Measurements from ENCODE around the gene JDP2. TPM values are rescaled to one million over a fixed set of nuclear protein-coding genes. Genes with fewer than 3 reads are reported as not detected.

JDP2 gene
- total RNA-seq, 1 donor from 2014 or later: 68.6 TPM

- DNase-seq (ENCODE audit: low spot score): no peak
Observed at GRCh38 chr14:75435473-75435872, 7.7 kb downstream of the JDP2 start.

- no peak for DNase-seq (ENCODE audit: low spot score)
Observed at GRCh38 chr14:75437201-75438143, 9.7 kb downstream of the JDP2 start.

GRCh38 chr14:75438486-75439080 lies 10.8 kb downstream of the JDP2 start:
- no peak for DNase-seq (ENCODE audit: low spot score)

GRCh38 chr14:75439989-75440388 lies 12.2 kb downstream of the JDP2 start:
- no peak for DNase-seq (ENCODE audit: low spot score)

GRCh38 chr14:75440733-75441477 lies 13.1 kb downstream of the JDP2 start:
- DNase-seq (ENCODE audit: low spot score): peak; percentile 72

DNA sequence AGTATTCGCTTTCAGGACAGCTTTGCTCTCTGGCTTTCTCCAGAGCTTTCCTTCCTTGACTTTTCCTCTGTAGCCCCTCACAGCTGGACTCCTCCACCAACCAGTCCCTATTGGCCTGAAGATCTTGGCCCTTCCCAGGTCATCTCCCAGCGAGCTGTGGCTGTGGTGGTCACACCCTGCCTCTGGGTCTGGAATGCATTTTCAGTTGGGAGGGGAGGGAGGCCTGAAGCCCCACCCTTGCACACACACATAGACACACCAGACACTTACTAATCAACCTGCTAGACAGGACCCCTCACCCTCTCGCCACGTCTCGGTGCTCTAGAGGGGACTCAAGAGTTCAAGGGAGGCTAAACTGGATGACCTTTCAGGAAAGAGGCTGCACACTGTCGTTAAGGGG lies 13.9 kb downstream of the JDP2 start:
- no peak for DNase-seq (ENCODE audit: low spot score)

DNA sequence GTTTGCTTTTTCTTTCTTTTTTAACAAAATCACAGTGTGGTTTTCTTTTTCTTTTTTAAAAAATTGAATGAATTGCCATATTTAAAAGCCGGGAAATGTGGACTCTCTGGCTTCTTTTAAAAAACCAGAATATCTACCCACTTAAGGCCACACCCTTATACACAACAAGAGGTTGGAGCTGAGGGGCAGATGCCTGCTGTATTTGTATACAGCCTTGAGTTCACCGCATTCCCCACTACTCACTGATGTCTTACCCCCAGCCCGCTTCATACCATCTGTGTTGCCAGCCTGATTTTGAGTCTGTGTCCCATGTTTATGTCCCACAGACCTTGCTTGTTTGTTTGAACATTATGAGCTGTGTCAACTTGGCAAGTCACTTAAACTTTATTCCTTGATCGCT lies 14.3 kb downstream of the JDP2 start:
- no peak for DNase-seq (ENCODE audit: low spot score)

- no peak for DNase-seq (ENCODE audit: low spot score)
Observed at GRCh38 chr14:75442642-75443041, 14.8 kb downstream of the JDP2 start.

GRCh38 chr14:75443203-75443969 lies 15.6 kb downstream of the JDP2 start:
- no peak for DNase-seq (ENCODE audit: low spot score)

DNA sequence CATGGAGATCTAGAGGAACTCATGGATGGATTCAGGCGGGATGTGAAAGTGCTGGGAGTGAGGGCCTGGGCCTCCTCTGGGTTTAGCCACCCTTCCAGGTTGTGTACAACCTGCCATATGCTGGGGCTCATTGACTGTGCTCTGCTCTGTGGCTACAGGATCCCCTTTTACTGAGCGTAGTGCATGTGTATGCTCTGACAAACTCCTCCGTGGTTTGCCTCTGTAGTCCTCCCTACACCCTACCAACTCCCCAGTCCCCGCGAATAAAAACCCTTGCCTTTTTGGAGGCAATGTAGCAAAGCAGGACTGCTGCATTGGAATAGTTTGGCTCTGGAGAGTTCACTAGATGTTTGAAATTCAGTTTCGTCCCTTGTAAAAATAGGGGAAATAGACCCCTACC lies 17.4 kb downstream of the JDP2 start:
- DNase-seq (ENCODE audit: low spot score): no peak

- DNase-seq (ENCODE audit: low spot score): no peak
Observed at GRCh38 chr14:75445963-75446362, 18.1 kb downstream of the JDP2 start.

- DNase-seq (ENCODE audit: low spot score): no peak
Observed at GRCh38 chr14:75446447-75446846, 18.6 kb downstream of the JDP2 start.

GRCh38 chr14:75448209-75448608 lies 20.4 kb downstream of the JDP2 start:
- no peak for DNase-seq (ENCODE audit: low spot score)

DNA sequence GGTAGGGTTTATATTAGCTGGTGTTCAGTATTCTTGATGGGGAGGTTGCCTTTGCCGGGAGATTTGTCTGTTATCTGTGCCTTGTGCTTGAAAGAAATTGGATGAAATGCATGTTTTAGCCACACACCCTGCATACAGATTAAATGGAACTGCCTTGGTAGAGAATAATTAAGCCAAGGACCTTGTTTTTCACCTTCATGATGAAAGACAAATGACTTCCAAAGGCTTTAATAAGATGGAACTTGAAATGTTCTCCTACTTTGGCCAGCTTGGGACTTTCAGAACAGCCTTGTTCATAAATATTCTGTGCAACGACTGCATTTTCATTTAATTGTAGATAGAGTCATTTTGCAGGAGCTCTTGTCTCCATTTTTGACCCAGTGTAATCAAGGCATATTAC lies 21.2 kb downstream of the JDP2 start:
- no peak for DNase-seq (ENCODE audit: low spot score)

DNA sequence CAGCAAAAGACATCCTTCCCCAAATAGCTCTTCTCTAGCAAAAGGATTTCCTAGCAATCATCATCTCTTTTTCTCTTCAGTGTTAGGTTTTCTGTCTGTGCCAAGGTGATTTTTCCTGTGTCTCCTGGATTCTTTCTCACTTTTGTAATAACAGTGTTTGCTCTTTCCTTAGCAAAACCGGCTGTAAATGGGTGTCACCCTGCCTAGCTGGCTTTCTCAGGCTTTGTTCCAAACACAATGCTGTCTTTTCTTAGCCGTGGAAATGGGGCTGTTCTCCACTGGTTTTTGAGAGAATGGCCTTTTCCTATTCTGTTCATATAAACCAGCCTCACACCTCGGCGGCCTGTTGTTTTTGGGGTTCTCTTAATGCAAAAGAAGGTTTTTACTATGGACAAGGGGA lies 21.9 kb downstream of the JDP2 start:
- DNase-seq (ENCODE audit: low spot score): no peak

- DNase-seq (ENCODE audit: low spot score): no peak
Observed at GRCh38 chr14:75450381-75451276, 22.8 kb downstream of the JDP2 start.

- DNase-seq (ENCODE audit: low spot score): no peak
Observed at GRCh38 chr14:75452324-75452723, 24.5 kb downstream of the JDP2 start.

GRCh38 chr14:75452900-75453816 lies 25.3 kb downstream of the JDP2 start:
- peak; percentile 93 for DNase-seq (ENCODE audit: low spot score)

DNA sequence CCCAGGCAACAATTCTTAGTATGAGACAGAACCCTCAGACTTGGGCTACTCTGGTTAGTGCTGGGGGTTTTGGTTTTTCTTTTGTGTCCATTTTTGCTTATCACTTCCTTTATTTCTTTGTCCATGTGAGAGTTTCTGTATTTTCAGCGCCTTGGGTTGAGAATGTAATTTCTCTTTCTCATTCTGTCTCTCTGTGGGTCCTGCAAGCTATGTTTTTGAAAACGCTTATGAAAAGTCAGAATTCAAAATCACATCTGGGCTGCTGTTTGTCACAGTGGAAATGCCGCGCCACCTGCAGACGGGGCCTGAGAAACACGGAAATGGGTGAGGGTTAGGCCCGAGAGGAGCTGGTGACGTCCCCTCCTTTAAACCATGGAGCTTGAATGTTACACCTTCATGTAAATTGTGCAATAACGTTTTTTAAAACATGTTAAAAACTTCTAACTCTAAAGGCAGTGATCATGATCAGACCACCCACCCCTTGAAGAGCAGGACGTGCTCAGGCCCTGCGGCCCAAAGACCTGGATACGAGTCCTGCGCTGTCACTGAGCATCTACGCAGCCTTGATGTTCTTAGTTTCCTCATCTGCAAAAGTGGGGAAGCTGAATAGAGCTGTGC lies 26.1 kb downstream of the JDP2 start:
- no peak for DNase-seq (ENCODE audit: low spot score)
